ENCODE data around the gene GATAD2A.

GRCh38 chr19:19470579-19470978, 65.1 kb downstream of the GATAD2A start:
- no peak for TF ChIP-seq ATF4 (CRISPR knock-in tag; IDR thresholded peaks at IDR 0.05)
- TF ChIP-seq EZH2 (conservative IDR thresholded peaks at IDR 0.05; ENCODE audit: low read depth, low read length) = no peak
- TF ChIP-seq ZBTB43 (CRISPR knock-in tag; conservative IDR thresholded peaks at IDR 0.05) = no peak
- TF ChIP-seq NFATC3 (CRISPR knock-in tag; IDR thresholded peaks at IDR 0.05) = no peak
- TF ChIP-seq MLLT10 (CRISPR knock-in tag; IDR thresholded peaks at IDR 0.05) = no peak
- no peak for TF ChIP-seq HDAC6 (IDR thresholded peaks at IDR 0.05; ENCODE audit: low read depth, low read length)
- TF ChIP-seq POLR2A (IDR thresholded peaks at IDR 0.05; ENCODE audit: insufficient read depth in 1 of 2, low read depth in 2 of 2, low read length in 2 of 2) = no peak
- TF ChIP-seq EP300 (IDR thresholded peaks at IDR 0.05; ENCODE audit: low read depth in 2 of 2, low read length in 2 of 2) = no peak
- TF ChIP-seq EP300 (CRISPR knock-in tag; IDR thresholded peaks at IDR 0.05; ENCODE audit: borderline replicate concordance) = no peak
- no peak for TF ChIP-seq ZFX (CRISPR knock-in tag; IDR thresholded peaks at IDR 0.05; ENCODE audit: low read depth)
